Measurements from ENCODE around the gene ACOXL. TPM values are rescaled to one million over a fixed set of nuclear protein-coding genes. Genes with fewer than 3 reads are reported as not detected.

The ACOXL gene
- total and polyA plus RNA-seq, 2 of the 8 experiments (the other 6 are each of a cell fraction or from before 2014, with no cell fraction given): 11.4 to 20.6 TPM

GRCh38 chr2:110978148-110978547 lies 245.8 kb downstream of the ACOXL start:
- Histone ChIP-seq H2AK5ac (ENCODE audit: low read depth, low read length) (no peak overlapping the region), H3K23ac (ENCODE audit: insufficient read length) (no peak overlapping the region), H2BK15ac (ENCODE audit: low read length) (no peak overlapping the region), H3K18ac (ENCODE audit: extremely low read depth, low read length) (no peak overlapping the region), H2BK5ac (ENCODE audit: low read depth, low read length) (no peak overlapping the region), H3K79me2 (ENCODE audit: control insufficient read depth in 1 of 2, insufficient read depth in 2 of 2, low read length in 2 of 2) (no peaks in the 10 kb centered on the region), H3K79me1 (ENCODE audit: low read depth, low read length) (no peaks in the 10 kb centered on the region), H2BK20ac (ENCODE audit: low read length) (no peak overlapping the region), H2BK12ac (ENCODE audit: low read depth, low read length) (no peak overlapping the region), H2BK120ac (replicated peaks; ENCODE audit: low read depth, low read length) (no peak overlapping the region), H3K23me2 (ENCODE audit: low read depth, low read length) (no peaks in the 10 kb centered on the region; the same call in 1 of the 2 replicates), H3K4me1 (replicated peaks in 1 of 4; ENCODE audit: control insufficient read depth in 3 of 4, insufficient read depth in 4 of 4, low read length in 3 of 4) (peaks cover 6 to 9% (median 7%) of the 10 kb centered on the region in 4 experiments), H3K27ac (ENCODE audit: low read depth, low read length) (no peak overlapping the region), H4K91ac (replicated peaks; ENCODE audit: insufficient read length, low read length) (no peak overlapping the region), H3K4me3 (ENCODE audit: extremely low read depth in 1 of 4, insufficient read depth in 2 of 4, low read depth in 3 of 4, low read length in 4 of 4) (no peak overlapping the region), H3K27me3 (replicated peaks in 1 of 4; ENCODE audit: control insufficient read depth in 3 of 4, extremely low read depth in 1 of 4, insufficient read depth in 3 of 4, low read length in 3 of 4) (no peaks in the 10 kb centered on the region), H3K9me3 (ENCODE audit: insufficient read depth in 2 of 2, low read depth in 1 of 2, low read length in 1 of 2) (no peaks in the 10 kb centered on the region), H3K4me2 (ENCODE audit: insufficient read depth in 1 of 2, low read depth in 2 of 2, low read length in 2 of 2) (no peak overlapping the region), H3K56ac (replicated peaks; ENCODE audit: insufficient read length, low read depth, low read length) (no peak overlapping the region), H3K4ac (replicated peaks; ENCODE audit: insufficient read length, low read depth, low read length) (no peak overlapping the region), H4K5ac (ENCODE audit: insufficient read length, low read depth, low read length) (no peak overlapping the region), H3K9ac (replicated peaks in 1 of 4; ENCODE audit: extremely low read depth in 1 of 4, low read depth in 3 of 4, low read length in 3 of 4) (no peak overlapping the region), H3K14ac (ENCODE audit: insufficient read length) (no peak overlapping the region), H4K8ac (ENCODE audit: extremely low read depth, insufficient read depth, low read length) (no peak overlapping the region), H4K20me1 (replicated peaks in 1 of 2; ENCODE audit: control insufficient read depth in 1 of 2, insufficient read depth in 2 of 2, low read length in 2 of 2) (no peaks in the 10 kb centered on the region), H3K36me3 (ENCODE audit: control insufficient read depth in 2 of 4, insufficient read depth in 4 of 4, low read length in 3 of 4) (no peaks in the 10 kb centered on the region), H2AFZ (ENCODE audit: low read length) (no peak overlapping the region)
- ChIA-PET POLR2A (ENCODE audit: partially characterized antibody) (no interaction called here), CTCF (ENCODE audit: partially characterized antibody) (no interaction called here)
- WGBS, 2 experiments (ENCODE audit: extremely low coverage in 1 of 2, insufficient coverage in 1 of 2, insufficient read length in 1 of 2, insufficient replicate concordance in 2 of 2, low coverage in 1 of 2, low lambda C conversion rate in 2 of 2, missing lambda C conversion rate in 1 of 2): 93% methylated on average over 6 of the region's 6 CpGs; no CpG with 5 or more reads in 1 of the 2 experiments
- DNase-seq (ENCODE audit: low read depth in 1 of 2, low spot score in 2 of 2) (no peak), FAIRE-seq (no peak)
- TF ChIP-seq SP1 (IDR thresholded peaks at IDR 0.05; ENCODE audit: low read depth, low read length) (no peak), E2F6 (IDR thresholded peaks at IDR 0.05) (no peak)
